ENCODE measurements around the gene BARD1.
"Not testable (repeated sequence)": the region's sequence is repeated elsewhere in the genome, so short reads cannot be mapped to it uniquely, and the experiment has no call there.

GRCh38 chr2:214717837-214718236, 91.6 kb downstream of the BARD1 start:
- not testable (repeated sequence) for TF ChIP-seq CTCF (IDR thresholded peaks at IDR 0.05); CHD4 (IDR thresholded peaks at IDR 0.05; ENCODE audit: borderline replicate concordance); SMC3 (IDR thresholded peaks at IDR 0.05); BCL3 (IDR thresholded peaks at IDR 0.05); RARB (CRISPR knock-in tag; IDR thresholded peaks at IDR 0.05); POLR2A (IDR thresholded peaks at IDR 0.05; ENCODE audit: low read length); SREBF2 (IDR thresholded peaks at IDR 0.05); TP53 (CRISPR knock-in tag; IDR thresholded peaks at IDR 0.05); KDM1A (IDR thresholded peaks at IDR 0.05; ENCODE audit: low read depth); RCOR1 (IDR thresholded peaks at IDR 0.05; ENCODE audit: low read depth, low read length); FOSL2 (IDR thresholded peaks at IDR 0.05); FOSL2 (CRISPR knock-in tag; IDR thresholded peaks at IDR 0.05); HMGXB4 (CRISPR knock-in tag; IDR thresholded peaks at IDR 0.05; ENCODE audit: borderline replicate concordance)

Measured in A549 (cell line).